DMS 273 (cell line): ENCODE measurements around the gene RBM19.

Experiments
- DNase-seq: peaks from one replicate; lab custom pipeline; 2025; ENCODE audit not compliant: unreplicated experiment; lab: John Stamatoyannopoulos, UW

RBM19 gene

DNA sequence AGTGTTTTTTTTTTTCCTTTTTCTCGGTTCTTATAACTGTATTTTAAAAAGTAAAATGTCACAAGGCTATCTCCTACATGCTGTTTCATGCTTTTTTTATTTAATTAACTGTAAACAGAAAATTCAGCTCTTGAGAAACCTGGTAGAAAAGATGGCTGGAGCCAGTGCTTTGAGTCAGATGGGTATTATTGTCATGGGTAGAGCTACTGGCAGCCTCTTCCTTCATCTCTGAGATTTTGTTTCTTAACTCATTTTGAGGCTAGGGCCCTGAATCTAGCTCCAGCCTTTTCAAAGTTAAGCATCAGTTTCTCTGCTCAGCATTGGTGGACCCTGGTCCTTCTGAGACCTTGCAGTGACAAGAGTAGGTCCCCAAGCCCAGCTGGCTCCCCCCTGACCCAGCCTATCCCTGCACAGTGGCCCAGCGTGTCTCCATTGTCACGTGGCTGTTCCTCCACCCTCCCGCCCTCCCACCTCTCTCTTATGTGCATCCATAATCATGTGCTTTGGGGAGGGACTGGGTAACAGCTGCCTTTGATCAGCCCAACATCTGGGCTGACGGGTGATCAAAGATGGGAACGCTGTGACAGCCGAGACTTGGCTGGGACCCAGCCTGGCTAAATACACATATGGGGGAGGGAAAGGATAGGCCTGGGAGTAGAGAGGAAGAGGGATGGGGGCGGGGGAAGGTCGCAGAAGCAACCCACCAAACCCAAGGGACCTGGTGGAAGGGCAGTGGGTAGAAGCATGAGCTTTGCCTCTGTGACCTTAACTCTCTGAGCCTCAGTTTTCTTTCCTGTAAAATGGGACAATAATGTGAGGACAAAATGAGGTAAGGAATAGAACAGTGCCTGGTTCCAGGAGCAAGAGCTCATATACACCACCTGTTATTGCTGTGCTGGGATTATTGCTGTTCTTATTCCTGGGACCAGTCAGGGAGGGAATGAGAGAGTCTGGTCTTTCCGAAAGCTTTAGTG is 24.4 kb upstream of the RBM19 start:
- peak; percentile 18 for DNase-seq

DNA sequence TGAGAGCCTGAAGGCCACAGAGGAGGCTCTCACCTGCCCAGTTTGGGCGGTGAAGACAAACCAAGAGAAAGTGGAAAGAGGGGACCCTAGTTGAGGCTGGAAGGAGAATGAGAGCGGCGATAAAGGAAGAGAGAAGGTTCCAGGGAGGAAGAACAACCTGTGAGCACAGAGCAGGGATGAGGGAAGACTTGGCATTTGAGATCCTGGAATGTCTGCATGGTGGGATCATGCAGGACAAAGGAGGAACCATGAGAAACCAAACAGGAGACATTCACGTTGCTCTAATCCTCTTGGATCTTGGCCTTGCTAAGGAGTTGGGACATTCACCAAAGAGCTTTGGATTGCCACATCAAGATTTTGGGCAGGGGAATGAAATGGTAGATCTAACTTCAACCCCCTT is 22.9 kb upstream of the RBM19 start:
- DNase-seq = no peak

DNA sequence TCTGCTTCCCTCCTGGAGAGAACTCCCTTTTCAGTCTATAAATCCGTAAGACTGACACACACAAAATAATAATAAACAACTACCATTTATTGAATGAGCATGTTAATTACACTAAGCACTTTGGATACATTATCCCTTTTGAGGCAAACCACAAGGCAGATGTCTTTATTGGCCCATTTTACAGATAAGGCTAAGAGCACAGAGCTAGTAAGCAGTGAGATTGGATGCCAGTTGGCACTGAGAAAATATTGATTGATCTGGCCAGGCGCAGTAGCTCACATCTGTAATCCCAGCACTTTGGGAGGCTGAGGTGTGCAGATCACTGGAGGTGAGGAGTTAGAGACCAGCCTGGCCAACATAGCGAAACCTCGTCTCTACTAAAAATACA is 21.9 kb upstream of the RBM19 start:
- DNase-seq = no peak

DNA sequence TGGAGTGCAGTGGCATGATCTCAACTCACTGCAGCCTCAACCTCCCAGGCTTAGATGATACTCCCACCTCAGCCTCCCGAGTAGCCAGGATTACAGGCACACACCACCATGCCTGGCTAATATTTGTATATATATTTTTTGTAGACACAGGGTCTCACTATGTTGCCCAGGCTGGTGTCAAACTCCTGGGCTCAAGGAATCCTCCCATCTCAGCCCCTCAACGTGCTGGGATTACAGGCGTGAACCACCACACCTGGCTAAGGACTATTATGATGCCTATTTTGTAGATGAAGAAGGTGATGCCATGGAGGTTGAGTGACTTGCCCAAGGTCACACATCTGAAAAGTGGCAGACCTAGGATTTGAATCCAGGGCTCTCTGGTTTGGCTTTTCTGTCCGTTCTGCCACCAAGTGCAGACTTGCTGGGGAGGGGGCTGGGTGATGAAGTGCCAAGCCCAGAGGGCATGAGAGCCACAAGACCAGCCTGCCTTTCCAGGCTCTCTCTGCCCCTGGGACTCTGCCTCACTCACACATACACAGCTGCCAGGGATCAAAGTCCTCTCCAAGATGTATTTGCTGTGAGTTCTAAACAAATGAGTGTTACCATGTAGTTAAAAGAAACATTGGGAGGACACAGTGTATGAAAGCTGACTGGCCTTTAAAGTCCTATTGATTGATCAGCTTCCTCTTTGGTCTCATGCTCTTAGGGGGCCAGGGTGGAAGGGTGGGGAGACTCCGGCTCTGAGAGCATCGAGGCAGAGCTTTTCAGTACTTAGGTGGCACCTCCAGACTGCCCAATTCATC is 21.3 kb upstream of the RBM19 start:
- DNase-seq = no peak

DNA sequence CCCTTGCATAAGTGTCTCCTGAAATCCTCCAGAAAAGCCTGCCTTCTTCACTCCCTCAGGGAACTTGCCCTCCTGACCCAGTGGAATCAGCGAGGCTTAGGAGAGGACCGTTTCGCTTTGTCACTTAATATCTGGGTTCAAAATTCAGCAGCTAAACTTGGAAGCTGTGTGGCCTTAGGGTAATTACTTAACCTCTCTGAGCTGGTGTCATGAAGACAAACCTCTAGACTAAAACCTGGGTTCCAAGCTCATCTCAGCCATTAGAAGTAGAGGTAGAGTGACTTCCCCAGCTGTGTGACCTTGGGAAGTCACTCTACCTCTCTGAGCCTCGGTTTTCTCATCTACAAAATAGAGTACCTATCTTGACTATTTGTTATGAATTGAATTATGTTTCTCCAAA is 18.3 kb upstream of the RBM19 start:
- DNase-seq = no peak

DNA sequence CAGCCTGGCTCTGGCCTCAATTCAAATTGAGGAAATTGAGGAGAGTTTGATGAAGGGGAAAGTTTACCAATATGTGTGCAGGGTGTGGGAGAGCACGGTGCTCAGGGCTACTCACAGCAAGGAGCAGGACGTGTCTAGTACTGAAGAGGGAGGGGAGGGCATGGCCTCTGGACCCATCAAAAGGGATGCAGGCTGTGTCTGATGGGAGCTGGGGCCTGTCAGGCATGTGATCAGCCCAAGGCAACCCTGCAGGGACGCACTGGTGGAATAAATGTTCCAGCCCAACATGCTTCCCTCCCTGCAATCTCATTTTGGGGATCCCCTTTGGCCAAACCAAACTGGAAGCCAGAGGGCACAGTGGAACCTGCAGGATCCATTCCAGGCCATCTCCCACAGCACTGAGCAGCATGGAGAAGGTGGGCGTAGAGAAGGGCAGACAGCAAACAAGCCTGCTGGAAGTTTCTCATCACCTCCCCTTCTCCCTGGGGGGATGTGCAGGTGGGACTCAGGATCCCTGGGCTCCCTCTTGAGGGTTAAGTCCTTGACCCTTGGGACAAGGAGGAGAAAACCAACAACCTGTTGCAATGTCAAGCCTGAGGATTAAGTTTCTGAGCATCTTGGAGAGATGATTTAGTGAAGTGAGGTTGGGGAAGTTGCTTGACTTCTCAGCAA is 17.8 kb upstream of the RBM19 start:
- no peak for DNase-seq

DNA sequence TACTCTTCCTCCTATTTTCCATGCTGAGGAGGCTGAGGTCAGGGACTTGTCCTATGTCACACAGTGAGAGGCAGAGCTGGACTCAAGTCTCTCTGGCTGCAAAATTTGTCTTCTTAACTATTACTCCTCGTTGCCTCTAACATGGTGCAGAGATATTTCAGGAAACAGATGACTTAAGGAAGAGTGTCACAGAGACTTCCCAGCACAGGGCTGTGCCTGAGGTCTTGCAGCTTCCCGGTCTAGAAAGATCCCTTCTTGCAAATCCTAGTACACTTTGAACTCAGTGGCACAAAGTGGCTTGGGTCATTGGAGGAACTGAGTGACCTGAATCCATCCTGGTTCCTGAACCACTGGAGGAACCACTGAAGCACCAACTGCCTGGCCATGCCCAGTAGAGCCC is 17.1 kb upstream of the RBM19 start:
- no peak for DNase-seq

DNA sequence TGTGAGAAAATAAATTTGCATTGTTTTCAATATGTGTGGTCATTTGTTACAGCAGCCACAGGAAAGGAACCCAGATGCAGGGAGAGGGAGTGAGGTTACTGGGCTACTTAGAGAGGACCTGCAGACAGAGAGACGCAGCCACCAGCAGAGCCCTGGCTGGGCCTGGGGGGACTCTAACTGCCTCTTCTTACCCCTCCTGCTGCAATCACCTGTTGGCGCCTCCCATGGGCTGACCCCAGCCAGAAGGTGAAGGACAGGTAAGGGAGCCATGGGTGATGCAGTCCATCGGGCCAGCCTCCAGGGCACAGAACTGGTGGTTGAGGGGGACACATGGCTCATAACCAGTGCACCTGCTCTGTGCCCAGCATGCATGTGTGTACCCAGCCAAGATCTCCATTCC is 15.8 kb upstream of the RBM19 start:
- no peak for DNase-seq

DNA sequence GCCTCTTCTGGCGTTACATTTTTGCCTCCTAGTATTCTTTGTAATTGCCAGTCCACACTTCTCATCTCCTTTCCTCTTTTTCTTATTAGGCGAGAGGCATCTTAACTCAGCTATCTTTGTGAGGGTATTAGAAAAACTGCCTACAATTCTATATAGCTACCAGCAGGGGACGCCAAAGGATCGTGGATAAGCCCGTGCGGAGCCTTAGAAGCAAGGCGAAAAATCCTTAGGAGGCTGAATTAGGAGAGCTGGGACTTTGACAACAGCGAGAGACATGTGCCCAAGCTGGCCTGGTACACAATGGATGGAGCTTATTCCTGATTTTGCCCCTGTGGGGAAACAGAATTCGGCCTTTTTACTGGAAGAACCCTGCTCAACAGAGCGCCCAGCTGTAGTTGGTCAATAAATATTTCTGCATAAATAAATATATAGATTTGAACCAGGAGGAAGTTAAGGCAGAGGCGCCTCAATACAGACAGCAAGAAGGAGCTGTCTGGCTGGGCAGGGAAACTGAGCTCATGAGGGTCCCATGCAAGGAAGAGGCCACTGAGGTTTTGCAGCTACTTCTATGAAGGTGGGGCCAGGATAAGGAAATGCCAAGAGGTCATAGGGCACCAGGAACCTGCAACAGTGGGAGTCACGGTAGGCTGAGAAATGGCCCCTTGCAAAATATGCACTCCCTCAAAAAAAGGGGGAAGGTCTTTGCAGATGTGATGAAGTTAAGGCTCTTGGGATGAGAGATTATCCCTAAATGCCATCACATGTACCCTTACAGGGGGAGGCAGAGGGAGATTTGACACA is 14.6 kb upstream of the RBM19 start:
- DNase-seq = peak; percentile 69

DNA sequence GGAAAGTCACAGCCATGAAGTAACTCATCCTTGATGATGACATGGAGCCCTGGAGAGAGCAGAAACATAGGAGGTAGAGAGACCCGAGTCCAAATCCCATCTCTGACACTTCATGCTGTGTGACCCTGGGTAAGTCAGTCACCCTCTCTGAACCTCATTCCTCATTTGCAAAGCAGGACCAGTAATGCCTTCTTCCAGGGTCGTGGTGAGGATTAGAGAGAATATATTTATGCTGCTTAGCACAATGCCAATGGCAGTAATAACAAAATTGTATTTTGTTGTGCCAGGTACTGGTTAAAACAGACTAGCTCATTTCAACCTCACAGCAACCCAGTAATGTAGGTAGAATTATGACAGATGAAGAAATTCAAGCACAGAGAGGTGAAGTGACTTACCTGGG is 13.9 kb upstream of the RBM19 start:
- no peak for DNase-seq

DNA sequence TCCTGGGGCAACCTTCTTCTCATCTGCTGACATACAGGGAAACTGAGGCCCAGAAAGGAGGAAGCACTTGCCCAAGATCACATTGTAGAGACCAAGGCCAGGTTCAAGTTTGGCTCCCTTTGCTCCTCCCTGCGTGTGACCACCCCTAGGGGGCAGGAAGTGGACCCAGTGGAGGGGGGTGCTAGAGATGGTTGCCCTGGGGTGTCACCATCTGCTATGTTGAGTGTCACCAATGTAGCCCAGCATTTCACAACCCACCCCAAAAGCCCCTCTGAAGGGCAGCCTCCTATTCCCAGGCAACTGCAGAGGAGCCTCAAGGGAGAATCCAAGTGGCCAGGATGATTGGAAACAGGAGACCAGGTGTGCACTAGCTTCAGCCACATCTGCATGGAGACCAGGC is 12.0 kb upstream of the RBM19 start:
- DNase-seq = no peak

DNA sequence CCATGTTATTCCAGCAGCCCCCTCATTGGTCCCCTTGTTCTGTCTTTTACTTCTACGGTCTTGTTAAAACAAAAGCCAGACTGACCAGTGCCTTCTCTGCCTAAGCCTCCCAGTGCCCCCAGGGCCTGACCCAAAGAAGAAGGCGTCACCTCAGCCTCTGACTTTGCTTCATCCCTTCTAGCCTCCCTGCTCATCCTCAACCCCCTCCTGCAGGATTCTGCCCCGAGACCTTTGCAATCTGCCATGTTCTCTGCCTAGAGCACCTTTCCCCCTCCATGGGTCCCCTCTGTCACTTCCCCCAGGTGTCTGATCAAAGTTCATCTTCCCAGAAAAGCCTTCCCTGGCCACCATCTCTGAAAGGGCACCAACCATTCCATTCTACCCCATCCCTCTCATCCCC is 7.9 kb upstream of the RBM19 start:
- DNase-seq = no peak

DNA sequence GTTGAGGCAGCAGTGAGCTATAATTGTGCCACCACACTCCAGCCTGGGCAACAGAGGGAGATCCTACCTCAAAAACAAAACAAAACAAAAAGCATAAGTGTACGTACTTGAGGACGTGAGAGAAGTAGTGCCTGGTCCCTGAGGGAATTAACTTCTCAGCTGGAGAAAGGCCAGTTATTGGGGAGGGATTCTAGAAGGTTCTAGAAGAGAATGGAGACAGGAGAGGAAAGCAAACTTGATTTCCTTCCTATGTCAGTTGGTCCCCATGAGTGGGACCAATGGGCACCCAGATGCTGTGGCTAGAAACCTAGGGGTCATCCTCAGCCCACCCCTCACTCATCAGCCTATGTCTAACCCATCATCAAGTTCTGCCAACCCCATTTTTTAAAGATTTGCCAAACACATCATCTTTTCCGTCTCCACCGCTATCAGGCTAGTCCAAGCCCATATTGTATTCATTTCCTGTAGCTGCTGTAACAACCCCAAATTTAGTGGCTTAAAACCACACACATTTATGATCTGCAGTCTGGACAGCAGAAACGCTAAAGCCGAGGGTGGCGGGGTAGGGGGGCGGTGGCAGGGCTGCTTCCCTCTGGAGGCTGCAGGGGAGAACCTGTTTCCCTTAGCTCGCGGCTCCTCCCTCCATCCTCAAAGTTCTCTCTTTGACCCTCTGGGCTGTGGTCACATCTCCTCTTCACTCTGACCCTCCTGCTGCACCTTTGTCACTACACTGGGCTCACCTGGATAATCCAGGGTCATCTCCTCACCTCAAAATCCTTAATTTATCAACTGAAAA is 7.2 kb upstream of the RBM19 start:
- DNase-seq = no peak

DNA sequence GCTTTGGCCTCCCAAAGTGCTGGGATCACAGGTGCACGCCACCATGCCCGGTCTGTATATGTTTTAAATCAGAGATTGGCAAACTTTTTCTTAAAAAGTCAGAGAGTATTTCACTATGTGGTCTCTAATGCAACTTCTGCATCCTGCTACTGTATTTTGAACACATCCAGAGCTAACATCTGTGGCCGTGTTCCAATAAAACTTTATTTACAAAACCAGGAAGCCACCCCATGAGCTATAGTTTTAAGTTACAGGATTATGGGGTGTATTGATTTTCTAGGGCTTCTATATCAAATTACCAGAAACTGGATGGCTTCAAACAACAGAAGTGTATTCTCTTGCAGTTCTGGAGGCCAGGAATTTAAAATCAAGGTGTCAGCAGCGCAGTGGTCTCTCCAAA is 5.3 kb upstream of the RBM19 start:
- no peak for DNase-seq

DNA sequence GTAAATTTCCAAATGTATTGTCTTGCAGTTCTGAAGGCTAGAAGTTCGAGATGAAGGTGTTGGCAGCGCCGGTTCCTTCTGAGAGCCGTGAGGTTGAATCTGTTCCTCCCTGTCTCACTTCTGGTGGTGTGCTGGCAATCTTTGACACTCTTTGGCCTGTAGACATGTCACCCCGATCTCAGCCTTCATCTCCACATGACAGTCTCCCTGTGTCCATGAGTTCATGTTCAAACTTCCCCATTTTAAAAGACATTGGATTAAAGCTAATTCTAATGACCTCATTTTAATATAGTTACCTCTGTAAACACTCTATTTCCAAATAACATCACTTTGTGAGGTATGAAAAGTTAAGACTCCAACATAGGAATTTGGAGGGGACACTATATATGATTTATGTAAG is 4.1 kb upstream of the RBM19 start:
- no peak for DNase-seq

DNA sequence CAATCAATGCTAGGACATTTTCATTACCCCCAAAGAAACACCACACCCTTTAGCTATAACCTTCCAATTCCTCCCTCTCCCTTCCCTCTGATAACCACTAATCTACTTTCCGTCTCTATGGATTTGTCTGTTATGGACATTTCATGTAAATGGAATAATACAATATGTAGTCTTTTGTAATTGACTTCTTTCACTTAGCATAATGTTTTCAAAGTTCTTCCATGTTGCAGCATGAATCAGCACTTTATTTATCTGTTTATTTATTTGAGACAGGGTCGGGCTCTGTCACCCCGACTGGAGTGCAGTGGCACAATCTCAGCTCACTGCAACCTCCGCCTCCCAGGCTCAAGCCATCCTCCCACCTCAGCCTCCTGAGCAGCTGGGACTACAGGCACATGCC is 1.2 kb upstream of the RBM19 start:
- DNase-seq = no peak

DNA sequence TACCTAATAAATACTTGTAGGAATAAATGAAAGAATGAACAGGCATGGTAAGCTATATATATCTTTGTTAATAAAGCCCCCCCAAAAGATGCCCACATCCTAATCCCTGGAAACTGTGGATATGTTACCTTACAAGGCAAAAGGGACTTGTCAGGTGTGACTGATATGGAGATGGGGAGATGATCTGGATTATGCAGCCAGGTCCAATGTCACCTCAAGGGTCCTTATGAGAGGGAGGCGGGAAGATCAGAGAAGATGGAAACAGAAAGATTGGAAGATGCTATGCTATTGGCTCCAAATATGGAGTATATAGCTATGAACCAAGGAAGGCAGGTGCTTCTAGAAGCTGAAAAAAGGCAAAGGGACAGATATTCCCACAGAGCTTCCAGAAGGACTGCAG is 3.4 kb downstream of the RBM19 start:
- DNase-seq = no peak

DNA sequence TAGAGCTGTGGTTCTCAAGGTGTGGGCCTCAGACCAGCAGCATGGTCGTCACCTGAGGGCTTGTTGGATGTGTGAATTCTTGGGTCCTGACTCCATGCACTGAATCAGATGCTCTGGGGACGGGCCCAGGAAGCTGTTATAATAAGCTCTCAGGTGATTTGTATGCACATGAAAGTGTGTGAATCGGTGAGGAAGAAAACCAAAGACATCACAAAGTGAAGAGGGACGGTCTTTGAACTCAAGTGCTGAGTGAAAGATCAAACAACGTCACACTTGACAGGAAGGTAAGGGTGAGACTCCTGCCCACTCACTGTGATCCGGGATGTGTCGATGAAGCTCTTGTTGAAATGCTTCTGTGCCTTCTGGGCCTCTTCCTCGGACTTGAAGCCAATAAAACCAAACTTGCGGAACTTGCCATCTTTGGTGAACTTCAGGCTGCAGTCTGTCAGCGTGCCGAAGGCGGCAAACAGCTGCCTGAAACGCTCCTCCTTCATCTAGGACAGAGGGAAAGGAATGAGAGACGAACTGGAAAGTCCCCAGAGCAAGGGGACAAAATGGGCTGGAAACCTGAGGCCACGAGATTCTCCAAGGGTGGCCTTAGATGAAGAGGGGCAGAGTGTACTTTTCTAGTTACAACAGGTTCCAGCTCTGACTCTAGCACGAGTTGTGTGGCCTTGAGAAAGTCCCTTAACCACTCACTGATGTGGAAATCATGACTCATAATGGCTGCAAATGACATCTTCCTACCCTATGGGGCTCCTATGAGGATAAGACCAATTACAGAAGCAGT is 4.0 kb downstream of the RBM19 start:
- no peak for DNase-seq

DNA sequence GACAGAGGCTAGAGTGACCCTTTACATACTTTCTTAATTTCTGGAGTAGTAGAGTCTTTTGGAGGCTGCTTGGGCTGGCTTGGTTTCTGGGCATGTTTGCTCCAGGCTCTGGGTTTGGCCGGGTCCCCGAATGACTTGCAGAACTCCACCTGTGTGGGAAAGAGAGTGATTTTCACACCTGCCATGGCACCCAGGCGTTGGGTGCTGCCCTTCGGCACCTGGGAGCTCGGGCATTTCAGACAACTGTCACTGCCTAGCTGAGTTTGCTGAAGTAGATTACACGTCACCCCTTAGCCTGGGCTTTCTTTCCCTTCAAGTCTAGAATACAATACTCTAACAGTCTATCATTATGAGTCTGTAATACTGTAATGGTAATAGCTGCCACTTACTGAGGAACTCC is 6.1 kb downstream of the RBM19 start:
- no peak for DNase-seq
